HG02798 (cell line): ENCODE measurements around the gene OTOA.
"Not testable (repeated sequence)": the region's sequence is repeated elsewhere in the genome, so short reads cannot be mapped to it uniquely, and the experiment has no call there.

Experiments used
- ATAC-seq: cut with Tn5 transposase; IDR thresholded peaks from one replicate; pipeline ENCODE4 v1.9.1; 2021; ENCODE audit warnings: mild to moderate bottlenecking; ENCODE audit not compliant: unreplicated experiment, poor library complexity

The OTOA gene

DNA sequence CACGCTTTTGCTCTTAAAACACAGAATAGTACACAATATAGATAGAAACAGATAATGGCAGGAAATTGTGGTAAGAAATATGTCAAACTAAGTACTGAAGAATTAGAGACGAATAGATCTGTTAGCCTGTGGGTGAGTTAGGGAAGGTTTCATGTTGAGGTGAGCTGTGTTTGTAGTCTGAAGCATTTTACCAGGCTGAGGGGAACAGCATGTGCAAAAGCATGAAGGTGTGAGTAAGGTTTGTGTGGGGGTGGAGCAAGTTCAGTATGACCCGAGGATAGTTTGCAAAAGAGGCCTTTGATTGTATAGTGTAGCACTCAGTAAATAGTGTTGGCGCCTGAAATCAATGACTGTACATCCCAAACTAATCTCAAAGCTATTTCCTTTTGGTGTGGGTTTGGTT is 25.2 kb upstream of the OTOA start:
- no peak for ATAC-seq

DNA sequence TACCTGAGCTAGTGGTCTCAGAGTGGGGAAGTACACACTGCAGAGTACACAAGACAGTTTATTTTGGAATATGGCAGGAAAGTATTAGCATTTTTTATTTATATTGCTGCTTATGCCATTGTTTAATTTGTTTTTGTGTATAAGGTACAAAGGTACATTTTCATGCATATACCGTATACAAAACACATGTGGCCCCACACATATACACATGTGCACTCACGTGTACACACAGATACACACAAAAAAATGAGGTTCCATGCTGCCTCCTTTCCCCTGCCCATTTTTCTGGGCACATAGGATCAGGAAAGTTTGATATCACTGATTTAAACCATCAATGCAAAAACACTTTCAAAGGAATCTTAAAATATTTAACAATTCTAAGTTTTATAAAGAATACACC is 24.3 kb upstream of the OTOA start:
- ATAC-seq = no peak

DNA sequence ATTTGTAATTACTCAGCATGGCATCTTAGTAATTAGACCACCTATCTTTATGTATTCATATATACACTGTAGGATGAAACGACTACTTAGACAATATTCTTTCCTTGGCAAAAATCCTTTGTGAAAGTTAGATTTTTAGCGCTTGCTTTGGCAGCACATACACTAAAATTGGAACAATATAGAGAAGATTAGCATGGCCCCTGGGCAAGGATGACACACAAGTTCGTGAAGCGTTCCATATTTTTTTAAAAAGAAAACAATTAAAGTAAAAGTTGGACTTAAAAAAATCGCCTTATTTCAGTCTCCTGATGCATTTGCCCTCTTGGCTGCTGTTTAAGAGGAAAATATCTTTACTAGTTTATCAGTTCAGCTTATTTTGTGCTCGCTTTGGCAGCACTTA is 21.9 kb upstream of the OTOA start:
- ATAC-seq = no peak

DNA sequence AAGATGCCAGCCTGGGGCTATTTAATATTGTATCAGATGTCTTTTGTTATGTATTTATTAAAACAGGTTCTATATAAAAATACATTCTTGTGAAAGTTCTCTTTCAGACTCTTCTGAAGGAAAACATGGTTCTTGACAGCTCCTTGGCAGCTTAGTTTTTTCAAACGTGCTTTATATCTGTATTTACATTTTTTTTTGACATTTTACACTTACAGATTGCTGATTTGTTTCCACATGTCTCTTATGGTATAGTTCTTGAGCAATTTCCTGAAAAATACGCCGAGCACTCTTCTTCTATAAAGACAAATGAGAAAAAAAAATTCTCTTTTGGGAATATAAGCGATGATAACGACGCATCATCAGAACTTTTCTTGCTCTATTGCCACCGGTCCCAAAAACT is 20.9 kb upstream of the OTOA start:
- ATAC-seq = no peak

DNA sequence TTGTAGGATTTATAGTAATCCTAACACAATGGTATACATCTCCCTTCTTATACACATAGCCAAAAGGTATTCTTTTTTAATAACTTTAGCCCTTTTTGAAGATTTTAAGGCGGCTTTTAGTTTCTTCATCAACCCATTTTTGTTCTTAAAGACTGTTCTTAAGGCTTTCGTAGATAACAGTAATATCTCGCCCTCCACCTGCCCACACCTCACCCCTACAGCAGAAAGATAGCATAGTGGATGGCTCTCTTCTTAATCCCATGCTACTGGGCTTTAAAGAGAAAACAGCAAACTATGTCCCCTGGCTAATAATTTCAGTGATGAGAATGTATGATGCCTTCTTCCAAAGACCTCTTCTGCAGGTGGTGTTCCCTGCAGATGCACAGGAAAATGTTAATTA is 20.0 kb upstream of the OTOA start:
- no peak for ATAC-seq

DNA sequence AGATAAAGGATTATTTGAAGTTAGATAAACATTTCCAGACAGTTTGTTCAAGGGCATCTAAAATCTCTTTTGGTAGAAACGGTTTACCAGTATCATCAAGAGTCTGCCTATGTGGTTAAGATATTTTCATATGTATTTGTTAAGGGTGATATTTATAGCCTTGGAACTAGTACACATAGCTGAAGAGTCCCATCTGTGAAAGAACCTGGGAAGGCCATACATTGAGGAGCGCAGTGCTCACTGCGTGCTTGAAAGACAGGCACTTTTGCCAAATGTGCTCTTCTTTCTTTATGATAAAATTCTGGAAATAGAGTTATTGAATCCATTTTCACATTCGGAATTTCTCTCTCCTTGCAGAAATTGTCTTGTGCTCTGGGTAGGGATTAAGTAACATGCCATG is 19.1 kb upstream of the OTOA start:
- no peak for ATAC-seq

DNA sequence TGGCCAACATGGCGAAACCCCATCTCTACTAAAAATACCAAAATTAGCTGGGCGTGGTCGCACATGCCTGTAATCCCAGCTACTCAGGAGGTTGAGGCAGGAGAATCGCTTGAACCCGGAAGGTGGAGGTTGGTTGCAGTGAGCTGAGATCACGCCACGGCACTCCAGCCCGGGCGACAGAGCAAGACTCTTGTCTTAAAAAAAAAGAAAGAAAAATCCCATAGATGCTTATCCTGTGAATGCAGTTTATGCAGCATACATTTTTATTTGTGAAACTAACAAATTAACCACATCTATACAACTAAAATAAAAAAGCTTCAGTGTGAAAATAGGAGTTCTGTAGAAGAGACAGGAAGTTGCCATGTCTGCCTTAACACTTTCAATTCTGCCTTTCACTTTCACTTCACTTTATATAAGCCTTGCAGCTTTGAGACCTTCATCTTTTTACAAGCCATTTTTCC is 18.5 kb upstream of the OTOA start:
- no peak for ATAC-seq

DNA sequence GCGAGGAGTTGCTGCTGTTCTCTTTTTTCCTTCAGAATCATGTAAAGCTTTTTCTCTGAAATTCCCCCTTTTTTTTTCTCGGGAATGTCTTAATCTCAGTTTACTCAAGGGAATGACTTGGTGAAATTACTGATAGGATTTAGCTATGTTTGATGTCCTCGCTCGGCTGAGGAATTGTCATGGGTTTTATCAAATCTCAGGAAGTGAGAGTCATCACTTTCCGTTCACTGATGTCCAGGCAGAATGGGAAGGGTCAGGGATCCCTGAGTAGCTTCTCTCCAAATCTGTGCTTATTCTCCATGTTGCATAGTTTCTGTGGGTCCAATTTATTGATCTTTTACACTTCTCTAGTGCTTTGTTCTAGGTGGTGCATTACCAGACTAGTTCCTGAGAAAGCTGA is 17.7 kb upstream of the OTOA start:
- no peak for ATAC-seq

DNA sequence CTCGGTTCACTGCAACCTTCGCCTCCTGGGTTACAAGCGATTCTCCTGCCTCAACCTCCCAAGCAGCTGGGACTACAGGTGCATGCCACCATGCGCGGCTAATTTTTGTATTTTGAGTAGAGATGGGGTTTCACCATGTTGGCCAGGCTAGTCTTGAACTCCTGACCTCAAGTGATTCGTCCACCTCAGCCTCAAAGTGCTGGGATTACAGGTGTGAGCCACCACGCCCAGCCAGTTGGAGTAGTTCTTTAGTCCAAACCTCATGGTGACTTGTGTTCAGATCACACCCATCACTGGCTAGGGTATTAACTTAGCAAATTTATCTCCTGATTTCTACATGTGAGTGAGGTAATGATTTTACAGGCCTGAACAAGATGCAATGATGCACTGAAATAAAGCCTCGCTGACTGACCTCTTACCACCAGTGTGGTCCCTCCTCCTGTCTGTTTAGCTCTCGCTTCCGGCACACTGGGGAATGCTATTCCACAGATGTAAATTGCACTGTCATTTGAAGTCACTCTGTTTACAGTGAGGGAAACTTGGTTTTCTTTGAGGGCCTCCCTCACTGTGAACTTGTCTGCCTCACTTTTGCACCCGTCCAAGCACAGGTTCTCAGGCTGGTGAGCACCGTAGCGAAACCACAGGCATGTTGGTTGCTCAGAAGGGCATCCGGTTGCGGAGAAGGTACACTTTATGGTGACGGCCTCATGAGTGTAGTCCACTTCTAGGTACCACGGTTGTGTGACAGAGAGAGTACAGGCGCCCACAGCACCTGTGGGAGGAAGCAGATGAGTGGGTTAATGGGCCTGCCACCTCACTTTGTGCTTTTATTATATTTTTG is 16.8 kb upstream of the OTOA start:
- ATAC-seq = peak; percentile 87

DNA sequence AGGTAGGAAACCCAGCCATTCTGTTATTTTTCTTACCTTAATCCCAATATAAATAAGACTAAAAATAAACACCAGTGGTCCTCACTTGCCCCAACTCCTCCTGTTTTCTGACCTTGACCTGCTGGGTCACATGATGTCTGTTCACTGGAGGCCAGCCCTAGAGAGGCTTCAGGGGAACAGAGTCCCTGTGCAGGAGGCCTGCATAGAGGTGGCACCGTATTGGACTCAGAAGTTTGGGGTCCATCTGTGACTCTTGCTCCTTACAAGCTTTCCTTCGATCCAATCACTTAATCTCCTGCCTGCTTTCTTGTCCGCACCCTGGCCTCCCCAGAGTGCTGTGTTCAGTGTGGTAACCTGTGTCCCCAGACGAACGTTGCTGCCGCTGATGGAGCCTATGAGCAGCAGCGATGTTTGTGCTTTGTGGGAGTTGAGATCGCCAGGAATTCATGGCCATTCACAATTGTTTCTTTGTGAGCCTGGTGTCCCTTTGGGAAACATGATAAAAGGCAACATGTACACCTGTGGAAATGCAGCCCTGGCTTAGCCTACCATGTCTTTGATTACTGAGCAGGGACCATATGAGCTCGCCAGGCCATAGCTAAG is 16.1 kb upstream of the OTOA start:
- no peak for ATAC-seq

DNA sequence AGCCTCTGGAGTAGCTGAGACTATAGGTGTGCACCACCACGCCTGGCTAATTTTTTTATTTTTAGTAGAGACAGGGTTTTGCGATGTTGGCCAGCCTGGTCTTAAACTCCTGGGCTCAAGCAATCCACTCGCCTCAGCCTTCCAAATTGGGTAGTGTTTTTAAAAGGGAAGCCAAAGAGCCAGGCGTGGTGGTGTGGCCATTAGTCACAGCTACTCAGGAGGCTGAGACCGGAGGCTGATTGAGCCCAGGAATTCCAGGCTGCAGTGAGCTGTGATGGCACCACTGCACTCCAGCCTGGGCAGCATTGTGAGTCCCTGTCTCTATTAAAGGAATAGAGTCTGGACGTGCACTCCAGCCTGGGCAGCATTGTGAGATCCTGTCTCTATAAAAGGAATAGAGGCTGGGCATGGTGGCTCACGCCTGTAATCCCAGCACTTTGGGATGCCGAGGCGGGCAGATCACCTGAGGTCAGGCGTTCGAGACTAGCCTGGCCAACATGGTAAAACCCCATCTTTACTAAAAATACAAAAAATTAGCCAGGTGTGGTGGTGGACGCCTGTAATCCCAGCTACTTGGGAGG is 13.9 kb upstream of the OTOA start:
- not testable (repeated sequence) for ATAC-seq

DNA sequence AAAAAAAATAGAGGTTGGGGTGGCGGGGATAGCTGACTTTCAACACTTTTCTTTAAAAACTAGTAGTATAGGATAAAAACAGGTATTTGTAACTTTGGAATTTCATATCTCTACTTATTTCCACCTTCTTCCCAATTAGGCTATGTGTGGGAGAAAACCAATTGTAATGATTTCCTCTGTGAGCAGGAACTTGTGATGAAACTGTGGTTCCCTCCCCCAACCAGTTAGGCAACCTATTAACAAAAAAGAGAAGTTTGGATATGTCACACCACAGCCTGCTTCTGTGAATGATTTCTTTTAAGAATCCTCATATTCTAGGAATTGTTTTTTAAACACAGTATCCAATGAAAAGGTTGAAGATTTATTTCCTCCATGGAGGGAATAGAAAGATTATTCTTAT is 13.2 kb upstream of the OTOA start:
- ATAC-seq = no peak

DNA sequence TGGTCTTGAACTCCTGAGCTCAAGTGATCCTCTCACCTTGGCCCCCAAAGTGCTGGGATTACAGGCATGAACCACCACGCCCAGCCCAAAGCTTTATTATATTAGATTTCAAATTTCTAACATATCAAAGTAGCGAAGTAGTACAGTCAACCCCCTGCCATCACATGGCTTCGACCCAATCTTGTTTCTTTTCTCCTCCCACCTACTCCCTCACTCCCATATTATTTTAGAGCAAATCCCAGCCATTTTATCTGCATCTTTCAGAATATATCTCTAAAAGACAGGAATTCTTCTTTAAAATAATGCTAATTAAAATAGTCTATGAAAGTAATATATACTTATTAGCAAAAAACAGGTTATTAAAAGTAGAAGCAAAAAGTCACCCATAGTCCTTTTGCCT is 12.3 kb upstream of the OTOA start:
- ATAC-seq = no peak

DNA sequence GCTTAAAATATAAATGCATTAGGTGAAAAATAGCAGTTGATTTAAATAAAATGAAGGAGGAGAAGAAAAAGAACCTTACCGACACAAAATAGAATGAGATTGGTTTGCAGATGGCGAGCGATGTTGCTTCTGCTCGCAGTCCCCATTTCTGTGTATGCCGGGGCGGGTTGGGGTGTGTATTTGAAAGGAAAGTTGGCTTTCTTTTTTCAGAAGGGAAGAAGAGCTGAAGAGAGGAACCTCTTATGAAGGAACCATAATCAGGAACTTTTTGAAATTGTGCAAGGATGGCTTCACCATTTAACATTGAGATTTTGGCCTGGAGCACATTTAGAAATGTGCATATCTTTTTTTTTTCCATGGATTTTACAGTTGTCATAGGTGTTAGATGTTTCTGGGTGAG is 11.3 kb upstream of the OTOA start, which contains the start of gene IGSF6:
IGSF6 (minus strand) TSS at position 156 of the 400 bp plus-strand sequence; CDS start at position 146, 10 bp downstream.
- ATAC-seq = no peak

DNA sequence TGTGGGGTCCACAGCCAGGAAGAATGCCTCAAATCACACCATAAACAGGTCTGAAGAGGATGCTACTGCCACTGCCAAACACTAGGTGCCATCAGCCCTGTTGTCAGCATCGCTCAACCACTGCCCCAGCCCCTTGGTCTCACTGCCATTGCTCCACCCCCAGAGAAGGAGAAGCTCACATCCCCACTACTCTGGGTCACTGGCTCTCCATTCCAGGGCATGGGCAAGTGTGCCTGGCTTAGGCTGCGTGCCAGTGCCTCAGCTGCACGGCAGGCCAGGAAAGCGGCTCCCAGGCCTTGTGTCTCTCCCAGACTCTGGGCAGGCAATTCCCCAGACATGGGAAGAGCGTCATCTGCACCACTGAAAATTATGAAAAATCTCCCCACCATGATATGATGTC is 10.2 kb upstream of the OTOA start:
- no peak for ATAC-seq

DNA sequence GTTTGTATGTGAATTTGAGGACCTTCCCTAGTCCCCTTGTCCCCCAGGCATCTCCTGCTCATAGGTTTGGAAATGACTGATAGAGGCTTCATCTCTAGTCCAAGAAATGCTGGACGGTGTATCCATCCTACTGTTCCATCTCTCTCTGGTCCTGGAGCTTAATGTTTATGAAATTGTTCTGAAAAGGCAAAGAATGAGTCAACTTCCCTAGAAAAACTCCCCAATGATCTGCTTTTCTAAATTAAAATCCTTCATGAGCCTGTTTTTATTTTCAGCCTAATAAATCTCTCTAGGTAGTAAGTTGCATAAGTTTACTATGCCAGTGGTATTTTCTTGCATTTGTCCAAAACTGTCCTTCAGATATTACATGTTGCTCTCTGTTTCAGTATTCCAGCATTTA is 9.3 kb upstream of the OTOA start:
- no peak for ATAC-seq

DNA sequence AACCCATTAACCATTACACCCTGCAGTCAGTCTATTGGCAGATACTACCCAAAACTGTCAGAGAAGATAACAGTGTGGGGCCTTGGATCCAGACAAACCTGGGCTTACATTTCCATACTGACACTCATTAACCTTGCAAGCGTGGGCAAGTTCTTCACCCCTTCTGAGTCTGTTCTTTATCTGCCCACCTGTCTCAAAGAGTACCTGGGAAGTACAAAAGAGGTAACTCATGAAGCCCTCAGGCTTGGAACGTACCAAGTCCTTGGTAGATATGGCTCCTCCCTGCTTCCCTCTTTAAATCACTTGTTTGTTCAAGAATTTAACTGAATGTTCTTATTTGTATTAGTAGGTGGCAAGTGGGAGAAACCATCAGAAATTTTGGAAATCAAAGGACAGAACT is 8.9 kb upstream of the OTOA start:
- ATAC-seq = no peak

DNA sequence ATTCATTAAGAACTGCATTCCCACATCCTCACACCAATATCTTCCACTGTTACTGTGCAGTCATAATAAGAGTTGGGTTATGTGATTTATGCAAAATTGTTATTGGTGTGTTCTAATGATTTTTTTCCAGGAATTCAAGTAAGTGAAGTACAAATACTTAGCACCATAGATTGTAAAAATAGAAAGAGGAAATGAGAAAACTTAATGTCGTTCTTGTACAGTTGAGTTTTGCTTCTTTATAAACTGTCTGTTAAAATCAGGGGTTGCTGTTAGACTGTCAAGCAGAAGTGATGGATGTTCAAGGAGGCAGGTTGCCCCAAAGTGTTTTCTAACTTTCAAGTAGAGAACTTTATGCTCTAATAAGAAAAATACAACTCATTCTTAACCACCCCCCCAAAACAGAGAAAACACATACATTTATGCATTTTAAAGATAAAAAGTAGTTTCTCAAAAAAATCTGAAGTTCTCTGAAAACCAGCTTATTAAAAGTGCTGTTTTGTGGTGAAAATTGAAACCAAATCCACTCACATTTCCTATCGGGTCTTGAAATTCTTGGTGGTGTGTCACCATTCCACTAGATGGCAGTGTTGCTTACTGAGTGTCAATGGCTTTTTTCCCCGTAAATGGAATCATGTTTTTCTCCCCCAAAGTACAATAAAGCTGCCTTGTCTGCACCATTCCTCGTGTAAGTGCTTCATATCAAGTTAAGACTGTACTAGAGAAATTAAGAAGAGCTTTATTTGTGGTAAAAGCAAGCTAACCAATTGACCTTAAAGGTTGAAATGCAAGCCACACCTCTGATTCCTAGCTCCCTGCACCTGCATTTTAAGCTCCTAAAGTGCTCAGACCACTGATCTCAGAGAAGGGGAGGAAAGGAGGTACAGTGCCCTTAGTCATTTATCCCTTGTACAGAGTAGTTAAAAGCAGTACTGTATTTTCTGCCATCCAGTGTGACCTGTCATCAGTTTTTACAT is 6.7 kb upstream of the OTOA start:
- ATAC-seq = no peak

DNA sequence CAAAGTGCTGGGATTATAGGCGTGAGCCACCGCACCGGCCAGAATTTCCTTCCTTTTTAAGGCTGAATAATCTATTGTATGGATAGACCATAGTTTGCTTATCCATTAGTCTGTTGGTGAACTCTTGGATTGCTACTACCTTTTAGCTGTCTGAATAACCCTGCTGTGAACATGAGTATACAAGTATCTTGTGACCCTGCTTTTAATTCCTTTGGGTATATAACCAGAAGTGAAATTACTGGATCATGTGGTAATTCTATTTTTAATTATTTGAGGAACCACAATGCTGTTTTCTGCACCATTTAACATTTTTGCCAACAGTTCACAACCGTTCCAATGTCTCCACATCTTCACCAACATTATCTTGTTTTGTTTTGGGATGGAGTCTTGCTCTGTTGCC is 4.6 kb upstream of the OTOA start:
- no peak for ATAC-seq

DNA sequence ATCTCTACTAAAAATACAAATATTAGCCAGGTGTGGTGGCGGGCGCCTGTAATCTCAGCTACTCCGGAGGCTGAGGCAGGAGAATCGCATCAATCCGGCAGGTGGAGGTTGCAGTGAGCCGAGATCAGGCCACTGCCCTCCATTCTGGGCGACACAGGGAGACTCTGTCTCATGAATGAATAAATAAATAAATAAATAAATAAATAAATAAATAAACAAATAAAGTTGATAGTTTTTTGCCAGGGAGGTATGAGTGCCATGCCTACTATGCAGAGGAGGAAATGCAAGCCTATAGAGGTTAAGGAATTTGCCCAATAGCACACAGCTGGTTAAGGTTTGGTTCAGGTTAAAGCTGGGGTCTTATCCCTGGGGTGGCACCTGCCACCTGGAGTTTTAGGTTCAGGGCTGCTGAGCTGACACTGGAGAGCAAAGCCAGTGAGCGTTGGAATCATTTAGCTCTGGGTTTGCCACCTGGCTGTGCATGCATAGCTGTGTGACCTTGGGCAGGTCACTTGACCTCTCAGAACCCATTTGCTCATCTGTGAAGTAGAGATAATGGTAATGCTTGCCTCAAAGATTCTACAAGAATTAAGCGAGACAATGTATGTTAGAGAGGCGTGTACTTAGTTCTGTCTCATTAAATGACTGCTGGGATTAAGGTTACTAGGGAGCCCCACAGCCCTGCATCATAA is 1.2 kb downstream of the OTOA start:
- no peak for ATAC-seq
